Ishikawa (cell line): Measurements from ENCODE around the gene GPR84.

Experiments used
- CEBPB ChIP-seq: IDR thresholded peaks from 2 replicates; pipeline ENCODE4 v1.6.1; 2012
- CREB1 ChIP-seq: IDR thresholded peaks from 2 replicates; pipeline ENCODE4 v1.6.1; 2012; ENCODE audit warnings: low read depth
- EGR1 ChIP-seq: IDR thresholded peaks from 2 replicates; pipeline ENCODE4 v1.6.1; 2012
- EP300 ChIP-seq: IDR thresholded peaks from 2 replicates; pipeline ENCODE4 v1.6.1; 2012; ENCODE audit warnings: borderline replicate concordance
- FOXM1 ChIP-seq: IDR thresholded peaks from 2 replicates; pipeline ENCODE4 v1.6.1; 2012; ENCODE audit warnings: low read depth, borderline replicate concordance
- NFIC ChIP-seq: IDR thresholded peaks from 2 replicates; pipeline ENCODE4 v1.6.1; 2012
- RAD21 ChIP-seq: IDR thresholded peaks from 2 replicates; pipeline ENCODE4 v1.6.1; 2012; ENCODE audit warnings: low read depth
- TAF1 ChIP-seq: IDR thresholded peaks from 2 replicates; pipeline ENCODE4 v1.6.1; 2012; ENCODE audit warnings: low read depth, mild to moderate bottlenecking
- TCF12 ChIP-seq: IDR thresholded peaks from 2 replicates; pipeline ENCODE4 v1.6.1; 2012; ENCODE audit warnings: low read depth
- TEAD4 ChIP-seq: IDR thresholded peaks from 2 replicates; pipeline ENCODE4 v1.6.1; 2012
- YY1 ChIP-seq: IDR thresholded peaks from 2 replicates; pipeline ENCODE4 v1.6.1; 2012; ENCODE audit warnings: low read depth
- ZBTB7A ChIP-seq: IDR thresholded peaks from 2 replicates; pipeline ENCODE4 v1.6.1; 2012; ENCODE audit warnings: low read depth
- TF ChIP-seq, protein P1 (sequence below): IDR thresholded peaks from 2 replicates; pipeline ENCODE4 v1.6.1; 2012
- TF ChIP-seq, protein P2 (sequence below): IDR thresholded peaks from 2 replicates; pipeline ENCODE4 v1.6.1; 2012; ENCODE audit warnings: low read depth, mild to moderate bottlenecking
- TF ChIP-seq, protein P3 (sequence below): IDR thresholded peaks from 2 replicates; pipeline ENCODE4 v1.6.1; 2012

Gene GPR84

DNA sequence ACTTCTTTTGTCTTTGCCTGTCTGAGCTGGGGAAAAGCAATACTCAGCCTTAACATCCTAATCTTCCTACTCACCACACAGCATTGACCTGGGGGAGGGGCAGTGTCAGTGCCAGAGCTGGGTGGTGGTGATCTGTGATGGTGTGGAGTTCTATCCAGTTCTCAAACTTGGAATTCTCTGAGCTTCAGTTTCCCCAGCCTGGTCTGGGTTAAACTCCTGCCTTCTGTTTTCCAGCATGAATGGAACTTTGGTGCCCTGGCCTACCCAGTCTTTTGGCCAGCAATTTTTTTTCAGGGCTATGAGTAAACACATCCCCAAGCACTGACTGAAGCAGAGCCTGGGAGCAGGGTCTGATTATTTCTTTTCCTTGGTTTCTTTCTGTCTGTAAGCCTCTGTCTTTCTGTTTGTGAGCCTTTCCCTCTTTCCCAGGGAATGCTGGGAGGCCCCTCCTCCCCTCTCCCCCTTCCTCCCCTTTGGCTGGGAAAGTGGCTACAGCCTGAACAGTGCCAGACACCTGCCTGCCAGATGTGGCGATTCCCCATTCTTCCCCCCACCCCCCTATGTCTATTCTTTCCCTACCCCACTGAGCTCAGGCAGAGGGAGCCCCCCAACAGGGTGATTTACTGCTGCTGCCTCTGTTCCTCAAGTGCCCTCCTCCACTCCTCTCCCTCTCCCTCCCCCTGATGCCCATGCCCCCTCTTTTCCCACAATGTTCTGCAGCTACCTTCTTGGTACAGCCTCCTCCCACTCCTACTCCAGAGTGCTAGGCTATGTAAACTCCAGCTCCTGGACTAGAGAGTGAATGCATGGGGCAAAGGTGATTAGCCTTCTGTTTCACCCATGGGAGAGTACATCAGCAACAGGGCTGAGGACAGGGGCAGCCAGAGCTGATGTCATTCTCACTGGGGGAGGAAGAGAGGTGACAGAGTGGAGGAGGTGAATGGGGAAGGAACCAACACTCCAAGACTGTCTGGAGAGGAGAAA, 11.1 kb downstream of the GPR84 start:
- TF ChIP-seq EP300 = no peak
- no peak for TF ChIP-seq NFIC
- TF ChIP-seq EGR1 = no peak
- TF ChIP-seq, protein P1, sequence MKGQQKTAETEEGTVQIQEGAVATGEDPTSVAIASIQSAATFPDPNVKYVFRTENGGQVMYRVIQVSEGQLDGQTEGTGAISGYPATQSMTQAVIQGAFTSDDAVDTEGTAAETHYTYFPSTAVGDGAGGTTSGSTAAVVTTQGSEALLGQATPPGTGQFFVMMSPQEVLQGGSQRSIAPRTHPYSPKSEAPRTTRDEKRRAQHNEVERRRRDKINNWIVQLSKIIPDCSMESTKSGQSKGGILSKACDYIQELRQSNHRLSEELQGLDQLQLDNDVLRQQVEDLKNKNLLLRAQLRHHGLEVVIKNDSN = no peak
- no peak for TF ChIP-seq CEBPB
- TF ChIP-seq CREB1 = no peak
- no peak for TF ChIP-seq YY1
- TF ChIP-seq, protein P2, sequence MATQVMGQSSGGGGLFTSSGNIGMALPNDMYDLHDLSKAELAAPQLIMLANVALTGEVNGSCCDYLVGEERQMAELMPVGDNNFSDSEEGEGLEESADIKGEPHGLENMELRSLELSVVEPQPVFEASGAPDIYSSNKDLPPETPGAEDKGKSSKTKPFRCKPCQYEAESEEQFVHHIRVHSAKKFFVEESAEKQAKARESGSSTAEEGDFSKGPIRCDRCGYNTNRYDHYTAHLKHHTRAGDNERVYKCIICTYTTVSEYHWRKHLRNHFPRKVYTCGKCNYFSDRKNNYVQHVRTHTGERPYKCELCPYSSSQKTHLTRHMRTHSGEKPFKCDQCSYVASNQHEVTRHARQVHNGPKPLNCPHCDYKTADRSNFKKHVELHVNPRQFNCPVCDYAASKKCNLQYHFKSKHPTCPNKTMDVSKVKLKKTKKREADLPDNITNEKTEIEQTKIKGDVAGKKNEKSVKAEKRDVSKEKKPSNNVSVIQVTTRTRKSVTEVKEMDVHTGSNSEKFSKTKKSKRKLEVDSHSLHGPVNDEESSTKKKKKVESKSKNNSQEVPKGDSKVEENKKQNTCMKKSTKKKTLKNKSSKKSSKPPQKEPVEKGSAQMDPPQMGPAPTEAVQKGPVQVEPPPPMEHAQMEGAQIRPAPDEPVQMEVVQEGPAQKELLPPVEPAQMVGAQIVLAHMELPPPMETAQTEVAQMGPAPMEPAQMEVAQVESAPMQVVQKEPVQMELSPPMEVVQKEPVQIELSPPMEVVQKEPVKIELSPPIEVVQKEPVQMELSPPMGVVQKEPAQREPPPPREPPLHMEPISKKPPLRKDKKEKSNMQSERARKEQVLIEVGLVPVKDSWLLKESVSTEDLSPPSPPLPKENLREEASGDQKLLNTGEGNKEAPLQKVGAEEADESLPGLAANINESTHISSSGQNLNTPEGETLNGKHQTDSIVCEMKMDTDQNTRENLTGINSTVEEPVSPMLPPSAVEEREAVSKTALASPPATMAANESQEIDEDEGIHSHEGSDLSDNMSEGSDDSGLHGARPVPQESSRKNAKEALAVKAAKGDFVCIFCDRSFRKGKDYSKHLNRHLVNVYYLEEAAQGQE = no peak
- no peak for TF ChIP-seq FOXM1
- TF ChIP-seq TEAD4 = no peak
- TF ChIP-seq ZBTB7A = no peak
- TF ChIP-seq TAF1 = no peak
- no peak for TF ChIP-seq TCF12
- TF ChIP-seq, protein P3, sequence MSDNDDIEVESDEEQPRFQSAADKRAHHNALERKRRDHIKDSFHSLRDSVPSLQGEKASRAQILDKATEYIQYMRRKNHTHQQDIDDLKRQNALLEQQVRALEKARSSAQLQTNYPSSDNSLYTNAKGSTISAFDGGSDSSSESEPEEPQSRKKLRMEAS = no peak
- no peak for TF ChIP-seq RAD21

DNA sequence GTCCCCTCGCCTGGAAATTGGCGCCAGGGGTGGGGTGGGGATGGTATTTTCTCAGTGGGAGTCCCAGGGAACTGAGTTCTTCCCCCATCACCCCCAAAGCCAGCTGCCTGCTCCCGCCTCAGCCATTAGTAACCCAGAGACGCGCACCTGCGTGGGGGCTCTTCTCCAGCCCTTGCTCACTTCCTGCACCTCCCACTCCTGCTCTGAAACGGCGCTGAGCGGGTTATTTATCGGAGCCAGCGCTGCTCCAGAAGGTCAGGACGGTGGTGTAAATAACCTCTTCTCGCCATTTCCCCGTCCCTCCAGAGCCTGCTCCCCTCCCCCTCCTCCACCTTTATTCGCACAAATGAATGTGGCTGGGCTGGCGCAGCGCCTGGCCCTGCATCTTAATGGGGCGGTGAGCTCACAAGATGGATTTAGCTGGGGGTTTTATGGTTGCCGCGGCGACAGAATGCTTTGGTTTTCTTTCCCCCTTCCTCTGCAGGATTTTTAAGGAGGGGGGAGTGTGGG, 12.2 kb downstream of the GPR84 start:
- TF ChIP-seq ZBTB7A (no peak), YY1 (no peak), RAD21 (no peak), FOXM1 (no peak), EGR1 (no peak)

DNA sequence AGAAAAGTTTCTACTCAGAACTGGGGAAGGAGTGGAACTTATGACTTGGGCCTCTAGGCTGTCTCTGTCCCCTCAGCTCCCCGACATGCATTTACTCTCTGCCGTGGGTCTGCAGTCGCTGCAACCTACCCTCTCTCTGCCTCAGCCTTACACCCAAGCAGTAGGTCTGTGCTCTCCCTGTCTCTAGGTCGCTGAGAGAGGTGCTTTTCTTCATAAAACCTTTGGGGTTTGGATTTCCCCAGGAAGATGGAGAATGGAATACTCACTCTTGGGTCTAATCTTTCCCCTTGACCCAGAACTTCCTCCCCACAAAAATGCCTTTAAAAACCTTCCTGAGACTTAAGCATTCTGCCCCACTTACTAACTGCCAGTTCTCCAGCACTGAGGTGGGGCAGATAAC, 12.9 kb downstream of the GPR84 start:
- TF ChIP-seq, protein P3 = no peak
- TF ChIP-seq, protein P2 = no peak
- TF ChIP-seq NFIC (no peak), TCF12 (no peak), TAF1 (no peak), YY1 (no peak), EGR1 (no peak), TEAD4 (no peak), EP300 (no peak), RAD21 (no peak), ZBTB7A (no peak), FOXM1 (no peak), CEBPB (no peak), CREB1 (no peak)
- TF ChIP-seq, protein P1 = no peak

DNA sequence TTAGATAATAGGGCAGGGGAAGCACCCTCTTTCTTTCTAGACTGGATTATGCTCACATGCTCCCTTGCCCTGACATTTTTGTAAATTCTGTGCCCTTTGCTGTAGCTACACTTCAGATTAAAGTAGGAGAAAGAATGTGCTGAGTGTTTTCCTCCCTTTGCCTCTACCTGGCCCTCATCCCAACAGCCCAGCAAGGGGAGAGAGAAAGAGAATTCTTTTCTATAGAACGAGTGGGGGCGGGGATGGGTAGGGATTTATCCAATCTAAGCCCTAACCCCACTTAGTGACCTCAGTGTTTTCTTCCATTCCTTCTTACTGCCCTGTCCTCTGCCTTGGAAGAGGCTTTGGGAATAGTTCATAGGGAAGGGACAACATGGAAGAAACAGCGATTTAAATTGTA, 13.5 kb downstream of the GPR84 start:
- TF ChIP-seq, protein P3 = no peak
- TF ChIP-seq TAF1 = no peak
- TF ChIP-seq, protein P1 = no peak
- no peak for TF ChIP-seq EGR1
- no peak for TF ChIP-seq TCF12
- no peak for TF ChIP-seq NFIC
- TF ChIP-seq CREB1 = no peak
- TF ChIP-seq ZBTB7A = no peak
- no peak for TF ChIP-seq TEAD4
- no peak for TF ChIP-seq FOXM1
- no peak for TF ChIP-seq CEBPB
- TF ChIP-seq YY1 = no peak
- TF ChIP-seq EP300 = no peak
- TF ChIP-seq RAD21 = no peak
- TF ChIP-seq, protein P2 = no peak
